ENCODE results near the gene RSPO3.

Gene RSPO3

GRCh38 chr6:127107916-127108315, 10.6 kb upstream of the RSPO3 start:
- Histone ChIP-seq H3K4me3 (no peak overlapping the region), H3K27ac (no peak overlapping the region)

- H3K4me3 ChIP-seq: no peak overlapping the region
- H3K27ac ChIP-seq: no peak overlapping the region
These were observed 7.8 kb upstream of the RSPO3 start for GRCh38 chr6:127110712-127111111.

GRCh38 chr6:127111526-127111925, 6.9 kb upstream of the RSPO3 start:
- Histone ChIP-seq H3K4me3 (no peak overlapping the region), H3K27ac (no peak overlapping the region)

GRCh38 chr6:127114214-127114760, 4.2 kb upstream of the RSPO3 start:
- Histone ChIP-seq H3K27ac (no peak overlapping the region), H3K4me3 (no peak overlapping the region)

- Histone ChIP-seq H3K27ac (no peak overlapping the region), H3K4me3 (no peak overlapping the region)
These were observed 3.3 kb upstream of the RSPO3 start for GRCh38 chr6:127115084-127115655.

GRCh38 chr6:127115746-127116145, 2.7 kb upstream of the RSPO3 start:
- H3K27ac ChIP-seq: no peak overlapping the region
- H3K4me3 ChIP-seq: no peak overlapping the region

GRCh38 chr6:127117979-127118297, 533 bp upstream of the RSPO3 start:
- peak overlapping the region; percentile 34 to 51 (median 37) for H3K4me3 ChIP-seq
- H3K27ac ChIP-seq: peak overlapping the region in 5 of 21 experiments; percentile 12 to 73 (median 40)

- H3K4me3 ChIP-seq: peak overlapping the region; percentile 34 to 51 (median 37)
- H3K27ac ChIP-seq: peak overlapping the region in 2 of 21 experiments; percentile 21 to 73
These were observed 891 bp downstream of the RSPO3 start for GRCh38 chr6:127119102-127120022.

GRCh38 chr6:127120023-127120786, 1.7 kb downstream of the RSPO3 start:
- peak overlapping the region; percentile 34 to 51 (median 37) for H3K4me3 ChIP-seq

GRCh38 chr6:127120787-127121636, 2.5 kb downstream of the RSPO3 start:
- Histone ChIP-seq H3K4me3 (peak overlapping the region in 4 of 7 experiments; percentile 37 to 51 (median 41)), H3K27ac (no peak overlapping the region)

More at GRCh38 chr6:127120023-127120786, 1.7 kb downstream of the RSPO3 start:
- H3K27ac ChIP-seq: no peak overlapping the region

- Histone ChIP-seq H3K4me3 (no peak overlapping the region), H3K27ac (no peak overlapping the region)
These were observed 3.1 kb downstream of the RSPO3 start for GRCh38 chr6:127121637-127121960.

- Histone ChIP-seq H3K4me3 (no peak overlapping the region), H3K27ac (no peak overlapping the region)
These were observed 5.7 kb downstream of the RSPO3 start for GRCh38 chr6:127124172-127124571.

GRCh38 chr6:127124680-127125079, 6.2 kb downstream of the RSPO3 start:
- Histone ChIP-seq H3K4me3 (no peak overlapping the region), H3K27ac (no peak overlapping the region)

- Histone ChIP-seq H3K4me3 (no peak overlapping the region), H3K27ac (no peak overlapping the region)
These were observed 9.6 kb downstream of the RSPO3 start for GRCh38 chr6:127128066-127128465.

GRCh38 chr6:127129251-127129650, 10.8 kb downstream of the RSPO3 start:
- H3K4me3 ChIP-seq: no peak overlapping the region
- no peak overlapping the region for H3K27ac ChIP-seq

- H3K27ac ChIP-seq: no peak overlapping the region
These were observed 12.8 kb downstream of the RSPO3 start for GRCh38 chr6:127131275-127131674.

GRCh38 chr6:127131772-127132376, 13.4 kb downstream of the RSPO3 start:
- Histone ChIP-seq H3K27ac (no peak overlapping the region), H3K4me3 (no peak overlapping the region)

More at GRCh38 chr6:127131275-127131674, 12.8 kb downstream of the RSPO3 start:
- no peak overlapping the region for H3K4me3 ChIP-seq

- H3K27ac ChIP-seq: no peak overlapping the region
- no peak overlapping the region for H3K4me3 ChIP-seq
These were observed 15.7 kb downstream of the RSPO3 start for GRCh38 chr6:127134136-127134535.

GRCh38 chr6:127136786-127137185, 18.3 kb downstream of the RSPO3 start:
- Histone ChIP-seq H3K27ac (no peak overlapping the region), H3K4me3 (no peak overlapping the region)

Measured in skin epidermis (tissue), 12 donors.